ENCODE data around the gene PM20D1.
A peak's percentile ranks its signal among the peaks of the same experiment; 100 is the strongest.

GRCh38 chr1:205811660-205812059 lies 38.3 kb downstream of the PM20D1 start:
- TF ChIP-seq, protein P1, sequence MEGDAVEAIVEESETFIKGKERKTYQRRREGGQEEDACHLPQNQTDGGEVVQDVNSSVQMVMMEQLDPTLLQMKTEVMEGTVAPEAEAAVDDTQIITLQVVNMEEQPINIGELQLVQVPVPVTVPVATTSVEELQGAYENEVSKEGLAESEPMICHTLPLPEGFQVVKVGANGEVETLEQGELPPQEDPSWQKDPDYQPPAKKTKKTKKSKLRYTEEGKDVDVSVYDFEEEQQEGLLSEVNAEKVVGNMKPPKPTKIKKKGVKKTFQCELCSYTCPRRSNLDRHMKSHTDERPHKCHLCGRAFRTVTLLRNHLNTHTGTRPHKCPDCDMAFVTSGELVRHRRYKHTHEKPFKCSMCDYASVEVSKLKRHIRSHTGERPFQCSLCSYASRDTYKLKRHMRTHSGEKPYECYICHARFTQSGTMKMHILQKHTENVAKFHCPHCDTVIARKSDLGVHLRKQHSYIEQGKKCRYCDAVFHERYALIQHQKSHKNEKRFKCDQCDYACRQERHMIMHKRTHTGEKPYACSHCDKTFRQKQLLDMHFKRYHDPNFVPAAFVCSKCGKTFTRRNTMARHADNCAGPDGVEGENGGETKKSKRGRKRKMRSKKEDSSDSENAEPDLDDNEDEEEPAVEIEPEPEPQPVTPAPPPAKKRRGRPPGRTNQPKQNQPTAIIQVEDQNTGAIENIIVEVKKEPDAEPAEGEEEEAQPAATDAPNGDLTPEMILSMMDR (IDR thresholded peaks at IDR 0.05) = no peak
- TF ChIP-seq POLR2A (IDR thresholded peaks at IDR 0.05) = peak in 1 of 3 donors; percentile 18

Data from body of pancreas (tissue), 4 donors.